ENCODE data around the gene TH. TPM values are rescaled to one million over a fixed set of nuclear protein-coding genes. Genes with fewer than 3 reads are reported as not detected.
"Not testable (repeated sequence)": the region's sequence is repeated elsewhere in the genome, so short reads cannot be mapped to it uniquely, and the experiment has no call there.

Gene TH
- total and polyA plus RNA-seq, 4 donors: 0.99 to 8.8 (median 1.3) TPM

DNA sequence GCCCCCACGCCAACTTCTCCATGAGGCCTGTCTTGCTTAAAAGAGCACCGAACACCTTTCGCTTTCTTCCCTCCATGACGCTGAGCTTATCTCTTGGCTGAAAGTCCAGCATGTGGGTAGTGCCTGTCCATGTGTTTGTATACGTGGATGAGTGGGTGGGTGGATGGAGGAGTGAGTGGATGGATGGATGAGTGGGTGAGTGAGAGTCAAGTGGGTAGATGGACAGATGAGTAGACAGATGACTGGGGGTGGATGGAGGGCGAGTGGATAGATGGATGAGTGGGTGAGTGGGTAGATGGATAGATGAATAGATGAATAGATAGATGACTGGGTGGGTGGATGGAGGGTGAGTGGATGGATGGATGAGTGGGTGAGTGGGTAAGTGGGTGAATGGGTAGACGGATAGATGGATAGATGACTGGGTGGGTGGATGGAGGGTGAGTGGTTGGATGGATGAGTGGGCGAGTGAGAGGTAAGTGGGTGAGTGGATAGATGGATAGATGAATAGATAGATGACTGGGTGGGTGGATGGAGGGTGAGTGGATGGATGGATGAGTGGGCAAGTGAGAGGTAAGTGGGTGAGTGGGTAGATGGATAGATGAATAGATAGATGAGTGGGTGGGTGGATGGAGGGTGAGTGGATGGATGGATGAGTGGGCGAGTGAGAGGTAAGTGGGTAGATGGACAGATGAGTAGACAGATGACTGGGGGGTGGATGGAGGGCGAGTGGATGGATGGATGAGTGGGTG, 46.7 kb downstream of the TH start:
- WGBS (ENCODE audit: insufficient coverage): 92% methylated on average over 7 of the region's 10 CpGs
- DNase-seq (ENCODE audit: low read depth in 4 of 6, low spot score in 6 of 6); H3K36me3 ChIP-seq (ENCODE audit: control insufficient read depth, insufficient read depth, low read length); H3K9me3 ChIP-seq (ENCODE audit: control insufficient read depth, insufficient read depth, low read length); H3K4me3 ChIP-seq (ENCODE audit: low read depth, low read length); H3K4me1 ChIP-seq (ENCODE audit: control insufficient read depth, insufficient read depth, low read length); H3K27ac ChIP-seq (ENCODE audit: low read depth, low read length); H3K27me3 ChIP-seq (ENCODE audit: control insufficient read depth, insufficient read depth, low read length): not testable (repeated sequence)

DNA sequence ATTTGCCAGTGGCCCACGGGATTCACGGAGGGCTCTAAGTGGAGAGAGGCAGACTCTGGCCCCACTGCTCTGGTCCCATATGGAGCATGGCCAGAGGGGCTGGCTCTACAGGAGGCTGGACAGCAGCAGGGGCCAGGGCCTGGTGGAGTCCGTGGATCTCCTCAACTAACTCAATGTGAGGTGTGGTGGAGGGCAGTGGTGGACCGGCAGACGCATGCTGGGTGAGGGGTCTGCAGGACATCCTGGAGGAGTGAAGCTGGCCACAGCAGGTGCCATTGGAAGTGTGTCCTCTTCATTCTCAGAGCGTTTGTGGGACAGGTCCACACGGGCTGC, 48.0 kb downstream of the TH start:
- Histone ChIP-seq H3K36me3 (ENCODE audit: control insufficient read depth, insufficient read depth, low read length) (no peaks in the 10 kb centered on the region), H3K9me3 (ENCODE audit: control insufficient read depth, insufficient read depth, low read length) (no peaks in the 10 kb centered on the region), H3K4me3 (ENCODE audit: low read depth, low read length) (no peak overlapping the region), H3K4me1 (ENCODE audit: control insufficient read depth, insufficient read depth, low read length) (peaks cover 7% of the 10 kb centered on the region), H3K27me3 (ENCODE audit: control insufficient read depth, insufficient read depth, low read length) (peaks cover 8% of the 10 kb centered on the region), H3K27ac (ENCODE audit: low read depth, low read length) (no peak overlapping the region)
- WGBS (ENCODE audit: insufficient coverage): 90% methylated on average over 5 of the region's 7 CpGs
- no peak for DNase-seq (ENCODE audit: low read depth in 4 of 6, low spot score in 6 of 6)

DNA sequence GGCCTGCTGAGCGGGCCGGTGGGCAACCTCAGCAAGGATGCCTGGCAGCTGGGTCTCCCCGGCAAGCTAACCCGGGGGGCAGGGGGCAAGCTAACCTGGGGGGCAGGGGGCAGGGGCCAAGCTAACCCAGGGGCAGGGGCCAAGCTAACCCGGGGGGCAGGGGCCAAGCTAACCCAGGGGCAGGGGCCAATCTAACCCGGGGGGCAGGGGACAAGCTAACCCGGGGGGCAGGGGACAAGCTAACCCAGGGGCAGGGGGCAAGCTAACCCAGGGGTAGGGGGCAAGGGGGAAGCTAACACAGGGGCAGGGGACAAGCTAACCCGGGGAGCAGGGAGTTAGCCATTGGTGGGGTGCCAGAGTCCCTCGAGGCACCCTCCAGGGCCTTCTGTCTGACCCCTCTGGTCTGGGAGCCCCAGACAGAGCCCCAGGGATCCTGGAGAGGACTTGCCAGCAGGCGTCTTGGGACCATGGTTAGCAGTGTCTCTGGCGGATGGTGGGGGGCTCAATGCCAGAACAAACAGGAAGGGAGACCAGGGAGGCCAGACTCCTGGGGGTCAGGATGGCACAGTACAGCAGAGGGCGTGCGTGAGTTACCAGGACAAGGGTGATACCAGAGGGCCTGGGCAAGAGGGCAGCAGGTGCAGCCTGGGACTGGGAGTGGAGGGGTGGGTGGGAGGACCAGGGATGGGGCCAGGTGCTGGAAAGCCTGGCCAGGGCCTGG, 48.5 kb downstream of the TH start:
- Histone ChIP-seq H3K27me3 (ENCODE audit: control insufficient read depth, insufficient read depth, low read length) (peaks cover 8% of the 10 kb centered on the region), H3K4me3 (ENCODE audit: low read depth, low read length) (no peak overlapping the region), H3K4me1 (ENCODE audit: control insufficient read depth, insufficient read depth, low read length) (peaks cover 7% of the 10 kb centered on the region), H3K27ac (ENCODE audit: low read depth, low read length) (no peak overlapping the region), H3K9me3 (ENCODE audit: control insufficient read depth, insufficient read depth, low read length) (no peaks in the 10 kb centered on the region), H3K36me3 (ENCODE audit: control insufficient read depth, insufficient read depth, low read length) (no peaks in the 10 kb centered on the region)
- 79% methylated on average over 12 of the region's 13 CpGs for WGBS (ENCODE audit: insufficient coverage)
- DNase-seq (ENCODE audit: low read depth in 4 of 6, low spot score in 6 of 6): no peak

DNA sequence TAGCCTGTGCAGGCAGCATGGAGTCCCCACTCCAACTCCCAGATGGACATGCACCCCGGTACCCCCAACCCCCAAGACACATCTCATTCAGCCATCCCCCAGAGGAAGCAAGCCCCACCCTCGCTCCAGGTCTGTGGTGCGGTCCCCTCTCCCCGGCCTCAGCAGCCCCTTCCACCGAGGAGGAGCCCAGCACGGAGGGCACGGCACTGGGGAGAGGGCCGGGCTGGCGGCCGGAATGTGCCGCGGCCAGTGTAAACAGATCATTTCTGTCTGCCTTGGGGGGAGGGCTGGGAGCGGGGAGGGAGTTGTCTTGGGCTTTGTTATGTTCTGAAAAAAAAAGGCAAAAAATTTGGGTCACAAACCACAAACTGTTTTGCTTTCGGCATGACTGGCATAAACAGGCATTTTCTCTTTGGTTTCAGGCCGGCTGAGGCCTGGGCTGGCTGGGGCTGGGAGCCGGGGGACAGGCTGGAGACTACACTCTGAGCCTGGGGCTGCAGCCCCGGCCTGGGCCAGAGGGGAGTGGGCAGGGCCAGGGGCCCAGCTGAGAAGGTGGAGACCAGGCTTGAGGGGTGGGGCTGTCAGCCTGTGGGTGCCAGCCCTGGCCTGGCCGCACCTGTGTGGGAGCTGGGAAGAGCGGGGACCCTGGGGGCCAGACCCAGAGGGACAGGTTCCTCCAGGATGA, 49.3 kb downstream of the TH start:
- Histone ChIP-seq H3K36me3 (ENCODE audit: control insufficient read depth, insufficient read depth, low read length) (no peaks in the 10 kb centered on the region), H3K27me3 (ENCODE audit: control insufficient read depth, insufficient read depth, low read length) (peaks cover 8% of the 10 kb centered on the region), H3K4me3 (ENCODE audit: low read depth, low read length) (no peak overlapping the region), H3K27ac (ENCODE audit: low read depth, low read length) (no peak overlapping the region), H3K4me1 (ENCODE audit: control insufficient read depth, insufficient read depth, low read length) (peaks cover 7% of the 10 kb centered on the region), H3K9me3 (ENCODE audit: control insufficient read depth, insufficient read depth, low read length) (no peaks in the 10 kb centered on the region)
- 45% methylated on average over 19 of the region's 19 CpGs for WGBS (ENCODE audit: insufficient coverage)
- DNase-seq (ENCODE audit: low read depth in 4 of 6, low spot score in 6 of 6): peak in 1 of 6 donors; percentile 27

DNA sequence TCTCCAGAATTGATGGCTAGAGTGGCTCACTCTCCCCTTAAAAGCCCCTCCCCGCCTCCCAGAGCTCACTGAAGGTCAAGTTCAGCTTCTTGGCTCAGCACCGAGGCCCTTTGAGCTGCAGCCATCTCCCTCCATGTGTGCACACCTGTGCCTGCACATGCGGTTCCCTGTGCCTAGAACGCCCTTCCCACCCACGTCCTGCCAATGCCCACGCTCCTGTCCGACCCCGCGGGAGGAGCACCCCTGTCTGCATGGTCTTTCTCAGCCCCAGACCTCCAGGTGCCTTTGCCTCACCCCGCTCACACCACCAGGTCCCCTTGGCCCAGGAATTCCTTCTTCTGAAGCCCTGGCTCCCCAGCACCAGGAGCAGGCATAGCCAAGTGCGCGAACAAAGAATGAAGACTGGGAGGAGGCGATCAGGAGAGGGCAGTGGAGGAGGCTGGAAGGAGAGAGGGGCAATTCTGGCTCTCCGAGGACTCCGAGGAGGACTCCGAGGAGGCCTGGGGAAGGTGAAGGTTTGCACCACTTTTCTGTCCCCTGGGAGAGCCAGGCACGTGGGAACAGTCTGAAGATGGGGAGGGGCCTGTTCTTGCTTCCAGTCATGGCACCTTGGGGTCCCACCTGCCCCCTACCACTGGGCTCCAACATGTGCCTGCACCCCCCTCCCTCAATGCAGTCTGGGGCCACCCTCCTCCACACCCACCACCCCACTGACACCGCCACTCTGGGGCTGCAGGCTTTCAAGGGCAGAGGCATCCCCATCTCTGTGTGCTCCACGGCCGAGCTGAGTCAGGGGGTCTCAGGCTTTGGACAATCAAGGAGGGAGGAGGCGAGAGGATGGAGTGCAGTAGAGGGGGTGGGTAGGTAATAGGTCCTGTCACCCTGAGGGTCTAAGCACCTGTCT, 50.1 kb downstream of the TH start:
- Histone ChIP-seq H3K4me3 (ENCODE audit: low read depth, low read length) (no peak overlapping the region), H3K36me3 (ENCODE audit: control insufficient read depth, insufficient read depth, low read length) (no peaks in the 10 kb centered on the region), H3K9me3 (ENCODE audit: control insufficient read depth, insufficient read depth, low read length) (no peaks in the 10 kb centered on the region), H3K27me3 (ENCODE audit: control insufficient read depth, insufficient read depth, low read length) (peaks cover 8% of the 10 kb centered on the region), H3K27ac (ENCODE audit: low read depth, low read length) (no peak overlapping the region), H3K4me1 (ENCODE audit: control insufficient read depth, insufficient read depth, low read length) (peaks cover 7% of the 10 kb centered on the region)
- no peak for DNase-seq (ENCODE audit: low read depth in 4 of 6, low spot score in 6 of 6)
- 83% methylated on average over 20 of the region's 21 CpGs for WGBS (ENCODE audit: insufficient coverage)

DNA sequence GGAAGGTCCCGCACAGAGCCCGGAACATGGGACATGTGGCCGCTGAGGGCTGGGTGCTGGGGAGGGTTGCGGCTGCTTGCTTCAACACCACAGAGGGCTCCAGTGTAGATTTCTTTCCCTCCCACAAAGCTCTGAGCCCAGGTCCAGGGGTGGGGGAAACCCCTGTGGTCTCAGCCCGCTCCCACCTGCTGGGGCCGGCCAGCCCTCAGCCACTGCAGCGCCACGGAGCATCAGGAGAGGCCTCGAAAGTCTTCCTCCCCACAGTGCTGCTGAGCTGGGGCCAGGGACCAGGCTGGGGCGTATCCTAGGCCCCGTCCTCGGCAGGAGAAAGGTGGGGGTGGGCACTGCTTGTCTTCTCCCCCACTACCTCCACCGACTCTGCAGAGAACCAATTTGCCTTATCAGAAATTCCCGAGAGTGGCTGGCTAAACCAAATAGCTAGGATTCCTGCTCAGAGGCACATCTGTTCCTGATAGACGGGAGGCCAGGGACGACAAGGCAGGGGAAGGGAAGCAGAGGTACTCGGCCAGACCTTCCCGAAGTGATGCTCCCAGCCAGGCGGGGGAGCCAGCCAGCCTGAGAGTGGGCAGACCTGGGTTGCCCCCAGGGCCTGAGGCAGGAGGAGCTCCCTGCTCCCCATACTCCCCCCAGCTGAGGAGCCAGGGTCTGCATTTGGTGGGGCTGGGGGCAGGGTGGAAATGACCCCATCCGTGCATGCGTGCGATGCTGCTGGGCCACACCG, 51.1 kb downstream of the TH start:
- WGBS (ENCODE audit: insufficient coverage): 46% methylated on average over 9 of the region's 23 CpGs
- DNase-seq (ENCODE audit: low read depth in 4 of 6, low spot score in 6 of 6): no peak
- no peak overlapping the region for H3K27ac ChIP-seq (ENCODE audit: low read depth, low read length)
- peaks cover 7% of the 10 kb centered on the region for H3K4me1 ChIP-seq (ENCODE audit: control insufficient read depth, insufficient read depth, low read length)
- H3K27me3 ChIP-seq (ENCODE audit: control insufficient read depth, insufficient read depth, low read length): peaks cover 8% of the 10 kb centered on the region
- H3K9me3 ChIP-seq (ENCODE audit: control insufficient read depth, insufficient read depth, low read length): no peaks in the 10 kb centered on the region
- no peak overlapping the region for H3K4me3 ChIP-seq (ENCODE audit: low read depth, low read length)
- no peaks in the 10 kb centered on the region for H3K36me3 ChIP-seq (ENCODE audit: control insufficient read depth, insufficient read depth, low read length)

DNA sequence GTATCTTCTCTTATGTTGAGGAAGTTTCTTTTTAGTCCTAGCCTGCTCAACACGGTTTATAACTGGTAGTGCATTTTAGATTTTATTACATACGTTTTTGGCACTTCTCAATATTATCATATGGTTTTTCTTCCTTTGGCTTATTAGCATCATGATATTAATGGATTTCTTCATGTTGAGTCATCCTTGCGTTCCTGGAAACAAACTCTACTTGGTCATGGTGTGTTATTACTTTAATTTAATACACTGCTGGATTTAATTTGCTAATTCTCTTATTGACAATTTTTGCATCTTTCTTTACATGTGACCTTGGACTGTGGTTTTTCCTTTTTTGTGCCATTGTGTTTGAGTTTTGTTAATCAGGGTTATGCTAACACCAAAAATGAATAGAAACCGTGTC, 52.9 kb downstream of the TH start:
- Histone ChIP-seq H3K27ac (ENCODE audit: low read depth, low read length) (no peak overlapping the region), H3K36me3 (ENCODE audit: control insufficient read depth, insufficient read depth, low read length) (no peaks in the 10 kb centered on the region), H3K9me3 (ENCODE audit: control insufficient read depth, insufficient read depth, low read length) (no peaks in the 10 kb centered on the region), H3K4me3 (ENCODE audit: low read depth, low read length) (no peak overlapping the region), H3K27me3 (ENCODE audit: control insufficient read depth, insufficient read depth, low read length) (peaks cover 8% of the 10 kb centered on the region), H3K4me1 (ENCODE audit: control insufficient read depth, insufficient read depth, low read length) (peaks cover 7% of the 10 kb centered on the region)
- WGBS (ENCODE audit: insufficient coverage): no CpG with 5 or more reads among the region's 4 CpGs
- no peak for DNase-seq (ENCODE audit: low read depth in 4 of 6, low spot score in 6 of 6)

DNA sequence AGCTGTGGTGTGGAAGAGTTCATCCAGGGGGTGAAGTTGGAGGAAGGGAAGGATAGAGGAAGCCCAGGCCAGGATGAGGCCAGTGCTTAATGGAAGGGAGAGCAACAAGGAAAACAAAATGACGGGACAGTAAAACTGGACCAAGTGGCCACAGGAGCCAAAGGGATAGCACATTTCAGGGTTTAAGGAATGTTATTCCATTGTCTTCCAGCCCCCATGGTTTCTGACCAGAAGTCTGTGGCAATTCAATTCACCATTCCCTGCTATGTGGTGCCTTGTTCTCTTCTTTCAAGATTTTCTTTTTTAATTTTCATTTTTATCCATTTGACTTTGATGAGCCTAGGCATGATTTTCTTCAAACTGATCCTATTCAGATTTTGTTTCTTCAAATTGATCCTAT, 54.9 kb downstream of the TH start:
- no peak overlapping the region for H3K27ac ChIP-seq (ENCODE audit: low read depth, low read length)
- H3K9me3 ChIP-seq (ENCODE audit: control insufficient read depth, insufficient read depth, low read length): no peaks in the 10 kb centered on the region
- no peaks in the 10 kb centered on the region for H3K36me3 ChIP-seq (ENCODE audit: control insufficient read depth, insufficient read depth, low read length)
- peaks cover 5% of the 10 kb centered on the region for H3K27me3 ChIP-seq (ENCODE audit: control insufficient read depth, insufficient read depth, low read length)
- no peak overlapping the region for H3K4me3 ChIP-seq (ENCODE audit: low read depth, low read length)
- no peak for DNase-seq (ENCODE audit: low read depth in 4 of 6, low spot score in 6 of 6)
- H3K4me1 ChIP-seq (ENCODE audit: control insufficient read depth, insufficient read depth, low read length): no peaks in the 10 kb centered on the region
- 100% methylated on average over 1 of the region's 1 CpG for WGBS (ENCODE audit: insufficient coverage)

DNA sequence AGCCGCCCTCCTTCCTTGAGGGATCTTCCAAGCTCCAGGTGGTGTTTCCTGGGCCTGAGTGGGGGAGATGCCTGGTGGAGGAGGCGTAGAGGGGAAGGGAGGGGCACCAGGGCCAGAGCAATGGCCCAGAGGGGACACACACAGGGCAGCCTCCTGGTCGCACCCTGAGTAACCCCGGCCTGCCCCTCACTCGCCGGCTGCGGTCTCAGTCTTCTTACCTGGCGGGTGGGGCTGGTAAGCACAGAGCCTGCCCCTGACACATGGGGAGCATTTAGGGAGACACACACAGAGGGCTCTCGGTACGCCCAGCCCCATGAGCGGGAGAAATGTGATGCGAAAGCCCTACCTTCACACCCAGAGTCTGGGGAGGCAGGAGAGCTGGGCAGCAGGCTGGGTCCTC, 56.3 kb downstream of the TH start:
- no peaks in the 10 kb centered on the region for H3K4me1 ChIP-seq (ENCODE audit: control insufficient read depth, insufficient read depth, low read length)
- H3K27me3 ChIP-seq (ENCODE audit: control insufficient read depth, insufficient read depth, low read length): peaks cover under 1% of the 10 kb centered on the region
- no peaks in the 10 kb centered on the region for H3K9me3 ChIP-seq (ENCODE audit: control insufficient read depth, insufficient read depth, low read length)
- H3K27ac ChIP-seq (ENCODE audit: low read depth, low read length): no peak overlapping the region
- no peak overlapping the region for H3K4me3 ChIP-seq (ENCODE audit: low read depth, low read length)
- WGBS (ENCODE audit: insufficient coverage): 87% methylated on average over 6 of the region's 12 CpGs
- no peak for DNase-seq (ENCODE audit: low read depth in 4 of 6, low spot score in 6 of 6)
- no peaks in the 10 kb centered on the region for H3K36me3 ChIP-seq (ENCODE audit: control insufficient read depth, insufficient read depth, low read length)

All from spinal cord (tissue), 10 donors.